HG03039 (cell line): ENCODE measurements around the gene CHKA.

Experiments used
- ATAC-seq: cut with Tn5 transposase; IDR thresholded peaks from one replicate; pipeline ENCODE4 v1.9.1; 2021; ENCODE audit warnings: mild to moderate bottlenecking, moderate library complexity; ENCODE audit not compliant: unreplicated experiment

The CHKA gene

GRCh38 chr11:68002938-68003845, 118.0 kb downstream of the CHKA start:
- ATAC-seq, result peak; percentile 25
